SK-N-SH treated with all-trans-retinoic acid at 6 μM for 48 hours (cell line): ENCODE measurements around the gene EIF4EBP2.

Source experiments
- ATAC-seq: fragments of 200-7000 bp; cut with Tn5 transposase; 3 replicates; pipeline ENCODE4 v1.9.1; 2020; ENCODE audit warnings: mild to moderate bottlenecking, moderate library complexity
- ARNTL ChIP-seq: fragments of 450-650 bp; formaldehyde crosslinking; IDR thresholded peaks from 2 replicates; pipeline ENCODE4 v1.5.0; 2020; ENCODE audit warnings: low read depth, mild to moderate bottlenecking, moderate library complexity, borderline replicate concordance
- ESRRG ChIP-seq: fragments of 250-450 bp; sonication (Bioruptor Pico); IDR thresholded peaks from 2 replicates; pipeline ENCODE4 v1.6.1; 2021; ENCODE audit warnings: mild to moderate bottlenecking
- PPARA ChIP-seq: fragments of 250-450 bp; sonication (Bioruptor Pico); IDR thresholded peaks from 2 replicates; pipeline ENCODE4 v1.5.0; 2020; ENCODE audit warnings: mild to moderate bottlenecking, borderline replicate concordance
- RARB ChIP-seq: fragments of 250-450 bp; sonication (Bioruptor Pico); IDR thresholded peaks from 2 replicates; pipeline ENCODE4 v1.8.0; 2021; ENCODE audit warnings: mild to moderate bottlenecking, moderate library complexity
- TOX ChIP-seq: fragments of 250-450 bp; sonication (Bioruptor Pico); IDR thresholded peaks from 2 replicates; pipeline ENCODE4 v1.8.0; 2021; ENCODE audit warnings: mild to moderate bottlenecking, moderate library complexity, borderline replicate concordance
- ZC3H10 ChIP-seq: fragments of 250-450 bp; sonication (Bioruptor Pico); IDR thresholded peaks from 2 replicates; pipeline ENCODE4 v1.5.1; 2021; ENCODE audit warnings: mild to moderate bottlenecking, moderate library complexity
- ZFP3 ChIP-seq: fragments of 250-450 bp; sonication (Bioruptor Pico); IDR thresholded peaks from 2 replicates; pipeline ENCODE4 v1.5.0; 2020; ENCODE audit warnings: mild to moderate bottlenecking, moderate library complexity
- ZFP30 ChIP-seq: fragments of 450-650 bp; formaldehyde crosslinking; IDR thresholded peaks from 2 replicates; pipeline ENCODE4 v1.5.0; 2022; ENCODE audit warnings: mild to moderate bottlenecking, moderate library complexity
- ZNF565 ChIP-seq: fragments of 450-650 bp; formaldehyde crosslinking; conservative IDR thresholded peaks from 2 replicates; pipeline ENCODE4 v1.5.0; 2020; ENCODE audit warnings: low read depth, mild to moderate bottlenecking, moderate library complexity
- ZNF8 ChIP-seq: fragments of 450-650 bp; formaldehyde crosslinking; IDR thresholded peaks from 2 replicates; pipeline ENCODE4 v1.5.0; 2020; ENCODE audit warnings: mild to moderate bottlenecking, moderate library complexity
- TF ChIP-seq, protein P1 (sequence below): fragments of 250-450 bp; sonication (Bioruptor Pico); IDR thresholded peaks from 2 replicates; pipeline ENCODE4 v1.5.1; 2020; ENCODE audit warnings: low read depth, mild to moderate bottlenecking, moderate library complexity
- TF ChIP-seq, protein P2 (sequence below): fragments of 250-450 bp; sonication (Bioruptor Pico); IDR thresholded peaks from 2 replicates; pipeline ENCODE4 v1.5.0; 2020; ENCODE audit warnings: mild to moderate bottlenecking, moderate library complexity
- TF ChIP-seq, protein P3 (sequence below): fragments of 250-450 bp; sonication (Bioruptor Pico); IDR thresholded peaks from 2 replicates; pipeline ENCODE4 v1.8.0; 2020; ENCODE audit warnings: mild to moderate bottlenecking, moderate library complexity, borderline replicate concordance

EIF4EBP2 gene

DNA sequence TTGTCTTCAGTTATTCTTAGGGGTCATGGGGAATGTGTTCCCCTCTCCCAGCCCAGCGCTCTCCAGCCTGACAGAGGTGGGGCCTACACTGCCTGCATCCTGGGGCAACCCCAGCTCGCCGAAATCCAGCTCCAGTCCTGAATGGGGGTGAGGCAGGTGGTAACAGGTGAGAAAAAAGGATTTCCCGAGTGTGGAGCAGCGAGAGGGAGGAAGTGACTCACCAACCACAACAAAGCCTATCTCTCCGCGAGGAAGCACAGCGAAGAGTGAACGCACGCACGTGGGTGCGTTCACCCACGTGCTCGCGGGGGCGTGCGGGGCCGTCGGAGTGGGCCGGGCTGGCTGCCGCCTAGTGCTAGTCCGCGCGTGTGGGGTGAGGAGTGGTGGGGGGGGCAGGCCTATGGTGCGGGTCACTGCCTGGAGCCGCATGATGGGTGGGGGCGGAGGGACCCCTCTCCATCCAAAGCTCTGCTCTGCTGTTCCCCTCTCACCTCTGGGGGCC lies 73.8 kb downstream of the EIF4EBP2 start:
- ATAC-seq: no peak
- no peak for TF ChIP-seq ARNTL
- TF ChIP-seq ZFP3 (CRISPR knock-in tag): no peak
- TF ChIP-seq, protein P1, sequence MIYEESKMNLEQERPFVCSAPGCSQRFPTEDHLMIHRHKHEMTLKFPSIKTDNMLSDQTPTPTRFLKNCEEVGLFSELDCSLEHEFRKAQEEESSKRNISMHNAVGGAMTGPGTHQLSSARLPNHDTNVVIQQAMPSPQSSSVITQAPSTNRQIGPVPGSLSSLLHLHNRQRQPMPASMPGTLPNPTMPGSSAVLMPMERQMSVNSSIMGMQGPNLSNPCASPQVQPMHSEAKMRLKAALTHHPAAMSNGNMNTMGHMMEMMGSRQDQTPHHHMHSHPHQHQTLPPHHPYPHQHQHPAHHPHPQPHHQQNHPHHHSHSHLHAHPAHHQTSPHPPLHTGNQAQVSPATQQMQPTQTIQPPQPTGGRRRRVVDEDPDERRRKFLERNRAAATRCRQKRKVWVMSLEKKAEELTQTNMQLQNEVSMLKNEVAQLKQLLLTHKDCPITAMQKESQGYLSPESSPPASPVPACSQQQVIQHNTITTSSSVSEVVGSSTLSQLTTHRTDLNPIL (CRISPR knock-in tag): no peak
- TF ChIP-seq, protein P2, sequence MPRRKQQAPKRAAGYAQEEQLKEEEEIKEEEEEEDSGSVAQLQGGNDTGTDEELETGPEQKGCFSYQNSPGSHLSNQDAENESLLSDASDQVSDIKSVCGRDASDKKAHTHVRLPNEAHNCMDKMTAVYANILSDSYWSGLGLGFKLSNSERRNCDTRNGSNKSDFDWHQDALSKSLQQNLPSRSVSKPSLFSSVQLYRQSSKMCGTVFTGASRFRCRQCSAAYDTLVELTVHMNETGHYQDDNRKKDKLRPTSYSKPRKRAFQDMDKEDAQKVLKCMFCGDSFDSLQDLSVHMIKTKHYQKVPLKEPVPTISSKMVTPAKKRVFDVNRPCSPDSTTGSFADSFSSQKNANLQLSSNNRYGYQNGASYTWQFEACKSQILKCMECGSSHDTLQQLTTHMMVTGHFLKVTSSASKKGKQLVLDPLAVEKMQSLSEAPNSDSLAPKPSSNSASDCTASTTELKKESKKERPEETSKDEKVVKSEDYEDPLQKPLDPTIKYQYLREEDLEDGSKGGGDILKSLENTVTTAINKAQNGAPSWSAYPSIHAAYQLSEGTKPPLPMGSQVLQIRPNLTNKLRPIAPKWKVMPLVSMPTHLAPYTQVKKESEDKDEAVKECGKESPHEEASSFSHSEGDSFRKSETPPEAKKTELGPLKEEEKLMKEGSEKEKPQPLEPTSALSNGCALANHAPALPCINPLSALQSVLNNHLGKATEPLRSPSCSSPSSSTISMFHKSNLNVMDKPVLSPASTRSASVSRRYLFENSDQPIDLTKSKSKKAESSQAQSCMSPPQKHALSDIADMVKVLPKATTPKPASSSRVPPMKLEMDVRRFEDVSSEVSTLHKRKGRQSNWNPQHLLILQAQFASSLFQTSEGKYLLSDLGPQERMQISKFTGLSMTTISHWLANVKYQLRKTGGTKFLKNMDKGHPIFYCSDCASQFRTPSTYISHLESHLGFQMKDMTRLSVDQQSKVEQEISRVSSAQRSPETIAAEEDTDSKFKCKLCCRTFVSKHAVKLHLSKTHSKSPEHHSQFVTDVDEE (CRISPR knock-in tag): no peak
- no peak for TF ChIP-seq ZC3H10
- TF ChIP-seq RARB (CRISPR knock-in tag): no peak
- TF ChIP-seq, protein P3, sequence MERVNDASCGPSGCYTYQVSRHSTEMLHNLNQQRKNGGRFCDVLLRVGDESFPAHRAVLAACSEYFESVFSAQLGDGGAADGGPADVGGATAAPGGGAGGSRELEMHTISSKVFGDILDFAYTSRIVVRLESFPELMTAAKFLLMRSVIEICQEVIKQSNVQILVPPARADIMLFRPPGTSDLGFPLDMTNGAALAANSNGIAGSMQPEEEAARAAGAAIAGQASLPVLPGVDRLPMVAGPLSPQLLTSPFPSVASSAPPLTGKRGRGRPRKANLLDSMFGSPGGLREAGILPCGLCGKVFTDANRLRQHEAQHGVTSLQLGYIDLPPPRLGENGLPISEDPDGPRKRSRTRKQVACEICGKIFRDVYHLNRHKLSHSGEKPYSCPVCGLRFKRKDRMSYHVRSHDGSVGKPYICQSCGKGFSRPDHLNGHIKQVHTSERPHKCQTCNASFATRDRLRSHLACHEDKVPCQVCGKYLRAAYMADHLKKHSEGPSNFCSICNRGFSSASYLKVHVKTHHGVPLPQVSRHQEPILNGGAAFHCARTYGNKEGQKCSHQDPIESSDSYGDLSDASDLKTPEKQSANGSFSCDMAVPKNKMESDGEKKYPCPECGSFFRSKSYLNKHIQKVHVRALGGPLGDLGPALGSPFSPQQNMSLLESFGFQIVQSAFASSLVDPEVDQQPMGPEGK (CRISPR knock-in tag): no peak
- TF ChIP-seq PPARA (CRISPR knock-in tag): no peak
- no peak for TF ChIP-seq ZFP30 (CRISPR knock-in tag)
- TF ChIP-seq ESRRG: no peak
- no peak for TF ChIP-seq TOX (CRISPR knock-in tag)
- no peak for TF ChIP-seq ZNF8 (CRISPR knock-in tag)
- no peak for TF ChIP-seq ZNF565 (CRISPR knock-in tag)
